GM18873 (cell line): ENCODE measurements around the gene ZNF236.

Experiments
- ATAC-seq: cut with Tn5 transposase; IDR thresholded peaks from one replicate; pipeline ENCODE4 v1.9.1; 2021; ENCODE audit warnings: mild to moderate bottlenecking, moderate library complexity, moderate number of reproducible peaks; ENCODE audit not compliant: unreplicated experiment, low FRiP score

The ZNF236 gene

GRCh38 chr18:76855594-76855993 is 33.2 kb downstream of the ZNF236 start:
- ATAC-seq: no peak

GRCh38 chr18:76857476-76857875 is 35.1 kb downstream of the ZNF236 start:
- ATAC-seq: no peak

DNA sequence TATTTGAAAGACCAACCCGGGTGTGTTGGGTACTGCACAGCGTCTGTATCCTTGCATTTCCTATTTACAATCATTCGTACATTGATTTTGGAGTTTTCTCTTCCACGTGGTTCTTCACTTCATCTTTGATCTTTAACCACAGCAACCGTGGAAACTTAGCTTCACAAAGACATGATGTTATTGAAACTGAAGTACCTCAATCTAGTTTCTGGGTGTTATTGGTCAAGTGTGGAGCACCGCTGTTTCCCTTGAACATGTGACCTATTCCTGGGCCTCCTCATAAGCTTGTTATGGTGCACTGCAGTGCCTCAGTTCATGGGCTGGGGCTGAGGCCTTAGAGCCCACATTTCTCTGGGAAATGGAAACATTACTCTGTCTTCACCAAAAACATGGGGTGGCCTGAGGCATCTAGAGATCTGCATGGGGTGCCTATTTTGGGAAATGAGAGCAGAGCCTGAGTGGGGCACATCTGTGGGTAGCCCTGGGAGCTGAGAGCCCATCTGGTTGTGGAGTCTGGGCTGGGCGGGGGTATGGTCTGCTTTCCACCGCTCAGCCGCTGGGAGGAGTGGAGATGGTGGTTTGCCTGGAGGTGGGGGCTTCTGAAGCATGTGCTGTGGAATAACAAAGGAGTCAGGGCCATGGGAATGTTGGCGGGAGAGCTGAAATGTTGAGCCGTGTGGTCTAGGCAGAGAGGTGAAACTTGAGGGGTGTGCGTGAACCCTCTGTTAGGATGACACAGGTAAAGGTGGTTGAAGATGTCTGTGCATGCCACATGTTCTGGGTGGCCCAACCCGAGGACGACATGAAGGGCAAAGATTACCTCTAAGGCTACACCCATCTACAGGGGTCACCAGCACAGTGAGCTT is 37.4 kb downstream of the ZNF236 start:
- no peak for ATAC-seq

DNA sequence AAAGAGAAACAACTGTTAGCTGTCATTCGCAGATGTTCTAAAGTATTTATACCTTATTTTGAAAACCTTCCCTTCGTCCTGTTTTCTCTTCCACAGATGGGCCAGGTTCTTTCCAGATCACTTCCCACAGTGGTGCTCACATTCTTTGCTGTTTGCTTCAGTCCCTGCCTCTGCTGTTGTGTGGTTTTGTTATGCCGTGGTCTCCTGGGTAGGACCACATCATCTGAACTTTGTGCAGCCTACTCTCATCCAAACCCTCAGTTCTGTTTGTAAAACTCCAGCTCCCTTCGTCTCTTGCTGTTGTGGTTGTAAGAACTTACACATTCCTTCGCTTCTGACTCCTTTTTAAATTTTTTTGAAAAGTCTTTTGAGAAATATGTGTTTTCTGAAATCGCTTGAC is 38.1 kb downstream of the ZNF236 start:
- ATAC-seq: no peak

DNA sequence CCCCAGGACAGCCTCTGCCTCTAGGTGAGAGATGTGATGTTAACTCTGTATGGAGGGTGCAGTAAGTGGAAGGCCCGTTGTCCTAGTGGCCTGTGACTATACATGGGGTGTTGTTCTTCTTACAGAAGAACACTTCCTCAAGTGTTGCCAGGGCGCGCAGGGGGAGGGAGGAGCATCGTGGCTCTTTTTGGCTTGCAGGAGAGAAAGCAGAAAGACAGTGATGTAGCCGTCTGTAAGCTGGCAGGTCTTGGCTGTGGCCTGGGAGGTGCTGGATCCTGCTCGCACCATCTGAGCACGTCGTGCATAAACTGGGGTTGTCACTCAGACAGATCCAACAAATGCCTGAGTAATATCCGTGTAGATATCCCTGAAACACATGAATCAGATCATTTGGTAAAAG is 44.3 kb downstream of the ZNF236 start:
- no peak for ATAC-seq

GRCh38 chr18:76873311-76873710 is 51.0 kb downstream of the ZNF236 start:
- no peak for ATAC-seq

DNA sequence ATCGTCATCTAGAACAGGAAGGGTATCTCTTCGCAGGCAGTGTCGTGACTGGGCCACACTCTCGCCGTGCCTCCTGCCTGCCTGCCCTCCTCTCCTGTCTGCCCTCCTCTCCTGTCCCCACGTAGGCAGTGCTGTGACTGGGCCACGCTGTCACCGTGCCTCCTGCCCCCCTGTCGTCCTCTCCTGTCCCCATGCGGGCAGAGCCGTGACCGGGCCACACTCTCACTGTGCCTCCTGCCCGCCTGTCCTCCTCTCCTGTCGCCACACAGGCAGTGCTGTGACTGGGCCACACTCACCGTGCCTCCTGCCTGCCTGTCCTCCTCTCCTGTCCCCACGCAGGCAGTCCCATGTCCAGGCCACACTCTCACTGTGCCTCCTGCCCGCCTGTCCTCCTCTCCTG is 51.4 kb downstream of the ZNF236 start:
- no peak for ATAC-seq

GRCh38 chr18:76874642-76875389 is 52.5 kb downstream of the ZNF236 start:
- no peak for ATAC-seq

- no peak for ATAC-seq
Observed at GRCh38 chr18:76875390-76876325, 53.3 kb downstream of the ZNF236 start.

DNA sequence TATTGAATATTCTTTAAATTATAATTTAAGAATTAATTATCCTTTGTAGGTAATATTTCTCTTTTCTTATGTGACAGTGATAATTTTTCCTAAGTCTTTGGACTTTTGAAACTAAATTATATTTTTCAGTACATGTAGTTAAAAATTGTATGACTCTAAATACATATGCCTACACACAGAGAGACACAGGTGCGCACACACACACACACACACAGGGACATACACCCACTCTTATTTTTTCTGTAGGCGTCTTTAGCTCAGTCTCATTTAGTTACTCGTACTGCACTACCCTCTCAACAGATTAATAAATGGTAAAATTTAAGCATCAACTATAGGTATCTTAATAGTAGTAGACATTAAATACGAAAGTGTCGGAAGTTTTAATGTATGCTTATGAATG is 56.1 kb downstream of the ZNF236 start:
- ATAC-seq: no peak

GRCh38 chr18:76880026-76880425 is 57.7 kb downstream of the ZNF236 start:
- no peak for ATAC-seq

GRCh38 chr18:76881744-76882143 is 59.4 kb downstream of the ZNF236 start:
- no peak for ATAC-seq

GRCh38 chr18:76882146-76882545 is 59.8 kb downstream of the ZNF236 start:
- no peak for ATAC-seq

DNA sequence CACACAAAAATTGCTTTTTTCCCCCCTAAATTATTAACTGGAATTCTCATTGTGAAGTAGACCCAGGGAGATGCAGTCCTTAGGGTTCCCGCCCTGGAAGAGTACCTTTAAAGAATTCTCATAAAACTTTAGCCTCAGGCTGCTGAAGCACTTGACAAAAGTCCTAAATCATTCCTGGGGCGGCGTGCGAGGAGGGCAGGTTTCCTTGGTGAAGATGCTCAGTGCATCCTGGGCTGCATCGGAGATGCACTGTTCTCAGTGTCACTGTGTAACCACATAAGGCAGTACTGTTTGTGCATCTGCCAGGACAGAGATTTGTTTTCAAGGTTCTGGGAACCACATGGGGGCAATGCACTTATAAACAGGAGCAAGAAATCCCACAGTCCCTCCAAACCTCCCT is 62.6 kb downstream of the ZNF236 start:
- no peak for ATAC-seq

- ATAC-seq: no peak
Observed at GRCh38 chr18:76886112-76886511, 63.8 kb downstream of the ZNF236 start.

DNA sequence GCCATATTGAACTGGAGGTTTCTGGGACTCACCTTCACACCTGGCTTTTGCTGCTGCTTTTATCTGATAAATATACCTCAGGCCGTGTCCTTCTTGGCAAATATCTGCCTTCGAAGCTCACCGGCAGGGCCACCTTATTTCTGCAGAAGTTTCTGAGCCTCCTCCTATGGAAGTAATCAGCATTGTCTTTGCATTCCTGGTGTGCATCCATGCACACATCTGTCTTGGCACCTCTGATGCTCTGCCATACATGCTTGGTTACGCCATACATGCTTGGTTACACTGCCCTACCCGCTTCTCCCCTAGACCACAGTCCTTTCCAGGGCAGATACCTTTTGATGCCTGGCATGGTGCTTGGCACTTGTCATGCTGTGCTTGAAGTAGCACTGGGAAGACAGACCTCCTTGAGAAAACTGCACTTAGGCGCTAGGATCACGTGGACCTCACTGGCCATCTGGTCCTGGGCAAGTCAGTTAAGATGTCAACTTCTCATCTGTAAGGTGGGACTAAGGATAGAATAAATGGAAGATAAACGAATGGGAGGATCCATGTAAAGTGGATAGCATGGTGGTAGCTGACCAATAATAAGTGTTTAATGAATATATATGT is 66.8 kb downstream of the ZNF236 start:
- ATAC-seq: no peak

DNA sequence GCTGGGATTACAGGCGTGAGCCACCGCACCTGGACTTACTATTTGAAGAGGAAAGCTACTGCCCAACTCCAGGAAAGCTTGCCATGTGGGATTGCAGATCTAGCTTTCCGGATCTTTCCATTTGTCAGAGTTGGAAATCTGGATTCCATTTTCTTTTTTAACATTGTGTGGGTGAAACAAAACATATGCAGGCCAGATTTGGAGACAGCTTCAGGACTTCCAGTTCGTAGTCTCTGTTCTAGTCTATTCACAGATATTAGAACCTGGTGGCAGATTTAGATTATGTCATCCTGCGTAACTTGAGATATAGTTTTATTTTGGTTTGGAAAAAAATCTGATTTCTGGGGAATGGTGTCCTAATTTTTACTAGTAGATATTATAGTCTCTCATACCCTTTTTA is 70.5 kb downstream of the ZNF236 start:
- no peak for ATAC-seq

DNA sequence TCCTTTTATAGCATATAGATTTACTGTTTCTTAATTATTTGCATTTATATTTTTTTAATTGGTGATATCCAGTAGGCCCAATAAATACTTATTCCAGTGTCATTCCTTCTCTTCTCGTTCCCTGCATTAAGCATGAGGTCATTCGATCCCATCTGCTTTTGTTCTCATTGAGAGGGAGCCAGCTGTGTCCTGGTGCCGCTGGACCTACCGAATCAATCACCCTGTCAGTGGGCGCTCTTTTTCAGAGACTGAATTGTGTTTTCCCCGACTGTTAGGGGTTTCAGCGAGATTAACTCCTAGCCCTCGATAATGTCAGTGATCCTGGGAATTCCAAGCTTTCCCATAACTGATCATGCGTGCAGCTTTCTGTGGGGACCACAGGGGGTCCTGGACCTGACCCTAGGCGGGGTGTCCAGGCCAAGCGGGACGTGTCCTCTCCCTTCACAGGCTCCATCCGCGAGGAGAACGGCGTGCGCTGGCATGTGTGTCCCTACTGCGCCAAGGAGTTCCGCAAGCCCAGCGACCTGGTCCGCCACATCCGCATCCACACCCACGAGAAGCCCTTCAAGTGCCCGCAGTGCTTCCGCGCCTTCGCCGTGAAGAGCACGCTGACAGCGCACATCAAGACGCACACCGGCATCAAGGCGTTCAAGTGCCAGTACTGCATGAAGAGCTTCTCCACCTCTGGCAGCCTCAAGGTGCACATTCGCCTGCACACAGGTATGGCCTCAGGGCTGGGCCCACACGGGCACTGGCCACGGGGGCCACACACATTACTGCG is 72.4 kb downstream of the ZNF236 start:
- ATAC-seq: no peak

DNA sequence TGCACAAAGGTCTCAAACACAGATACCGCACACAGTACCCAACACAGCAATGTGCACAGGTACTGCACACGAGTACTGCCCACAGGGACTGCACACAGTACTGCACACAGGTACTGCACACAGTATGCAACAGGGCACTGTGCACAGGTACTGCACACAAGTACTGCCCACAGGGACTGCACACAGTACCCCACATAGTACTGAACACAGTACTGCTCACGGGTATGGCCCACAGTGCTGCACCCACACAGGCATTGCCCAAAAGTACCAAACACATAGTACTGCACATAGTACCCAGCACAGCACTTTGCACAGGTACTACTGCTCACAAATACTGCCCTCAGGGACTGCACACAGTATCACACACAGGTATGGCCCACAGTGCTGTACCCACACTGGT is 73.1 kb downstream of the ZNF236 start:
- ATAC-seq: no peak

- no peak for ATAC-seq
Observed at GRCh38 chr18:76896677-76897076, 74.3 kb downstream of the ZNF236 start.
